Dendritic cell treated with granulocyte-macrophage colony-stimulating factor and Interleukin-4, amounts not matched to agents 40 ng/mL and 50 ng/mL, for 4 days (primary cell): ENCODE results near the gene TPP1.

ENCODE experiments used
- H3K27ac Mint-ChIP-seq: one replicate; pipeline ENCODE4 v1.8.0; 2022; ENCODE audit warnings: mild to moderate bottlenecking, mixed read lengths
- H3K27me3 Mint-ChIP-seq: one replicate; pipeline ENCODE4 v1.8.0; 2022; ENCODE audit warnings: mild to moderate bottlenecking, mixed read lengths
- H3K36me3 Mint-ChIP-seq: one replicate; pipeline ENCODE4 v1.8.0; 2022; ENCODE audit warnings: low read depth, mixed read lengths
- H3K4me1 Mint-ChIP-seq: one replicate; pipeline ENCODE4 v1.8.0; 2022; ENCODE audit warnings: low read depth, mixed read lengths
- H3K4me3 Mint-ChIP-seq: one replicate; pipeline ENCODE4 v1.8.0; 2022; ENCODE audit warnings: mild to moderate bottlenecking, moderate library complexity, mixed read lengths
- H3K9me3 Mint-ChIP-seq: one replicate; pipeline ENCODE4 v1.8.0; 2022; ENCODE audit warnings: mixed read lengths
- intact Hi-C: fragments of 100-400 bp; cut with micrococcal nuclease; formaldehyde crosslinking; loops from one replicate; pipeline ENCODE4 v1.15.0; 2022

The TPP1 gene

GRCh38 chr11:6619004-6619745, at the start of gene TPP1:
Gene TPP1 (minus strand): TSS chr11:6619422. CDS start chr11:6619400, 22 bp downstream.
- Mint-ChIP-seq H3K9me3 (no peaks in the 10 kb centered on the region), H3K27me3 (peaks cover 2% of the 10 kb centered on the region), H3K36me3 (no peaks in the 10 kb centered on the region), H3K27ac (no peak within 1 kb of the TSS), H3K4me3 (no peak within 1 kb of the TSS), H3K4me1 (peaks cover 6% of the 10 kb centered on the region)
- intact Hi-C loops: loop anchor here (1.0 to 5.0 kb wide), 3 partner anchors 15 to 137 kb away; partner anchors contain the start of genes ARFIP2 and TIMM10B

GRCh38 chr11:6667733-6668374, 48.6 kb upstream of the TPP1 start:
- Mint-ChIP-seq H3K9me3 (no peaks in the 10 kb centered on the region), H3K4me1 (peaks cover 14% of the 10 kb centered on the region), H3K4me3 (no peak overlapping the region), H3K27ac (peak overlapping the region; percentile 54), H3K27me3 (peaks cover 6% of the 10 kb centered on the region), H3K36me3 (no peaks in the 10 kb centered on the region)
- intact Hi-C loops: no loop called here

- H3K9me3 Mint-ChIP-seq: no peaks in the 10 kb centered on the region
- H3K4me1 Mint-ChIP-seq: peaks cover 5% of the 10 kb centered on the region
- peak overlapping the region; percentile 61 for H3K27ac Mint-ChIP-seq
- intact Hi-C loops: no loop called here
- H3K27me3 Mint-ChIP-seq: peaks cover 6% of the 10 kb centered on the region
- no peaks in the 10 kb centered on the region for H3K36me3 Mint-ChIP-seq
- no peak overlapping the region for H3K4me3 Mint-ChIP-seq
Observed at GRCh38 chr11:6666302-6667183, 47.3 kb upstream of the TPP1 start.

DNA sequence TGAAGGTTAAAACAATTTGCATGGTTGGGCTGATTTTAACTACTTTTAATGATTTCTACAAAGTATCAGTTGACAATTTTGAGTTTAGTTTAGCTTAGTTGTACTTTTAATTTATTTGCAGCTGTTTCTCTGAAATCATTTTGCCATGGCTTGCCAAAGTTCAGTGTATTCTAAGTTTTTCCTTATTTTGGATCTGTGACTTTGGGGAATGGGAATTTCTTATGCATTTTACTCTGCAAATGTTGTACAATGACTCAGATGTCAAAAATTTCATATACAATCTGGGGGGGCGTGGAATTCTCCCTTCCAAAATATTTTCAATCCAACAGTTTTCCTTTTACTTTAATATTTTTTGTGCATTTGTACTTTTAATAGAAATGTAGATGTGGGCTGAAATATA, 45.3 kb upstream of the TPP1 start:
- no peak overlapping the region for H3K4me3 Mint-ChIP-seq
- intact Hi-C loops: no loop called here

GRCh38 chr11:6663794-6664469, 44.7 kb upstream of the TPP1 start:
- Mint-ChIP-seq H3K36me3 (no peaks in the 10 kb centered on the region), H3K9me3 (no peaks in the 10 kb centered on the region), H3K27ac (no peak overlapping the region), H3K4me3 (no peak overlapping the region), H3K27me3 (peaks cover 4% of the 10 kb centered on the region), H3K4me1 (peaks cover 5% of the 10 kb centered on the region)
- intact Hi-C loops: no loop called here

More for the DNA sequence above, 45.3 kb upstream of the TPP1 start:
- peaks cover 4% of the 10 kb centered on the region for H3K27me3 Mint-ChIP-seq
- peaks cover 5% of the 10 kb centered on the region for H3K4me1 Mint-ChIP-seq
- H3K27ac Mint-ChIP-seq: no peak overlapping the region
- H3K36me3 Mint-ChIP-seq: no peaks in the 10 kb centered on the region
- no peaks in the 10 kb centered on the region for H3K9me3 Mint-ChIP-seq

- no peak overlapping the region for H3K4me3 Mint-ChIP-seq
- peaks cover 15% of the 10 kb centered on the region for H3K27me3 Mint-ChIP-seq
- intact Hi-C loops: no loop called here
- H3K36me3 Mint-ChIP-seq: no peaks in the 10 kb centered on the region
- H3K4me1 Mint-ChIP-seq: peaks cover 14% of the 10 kb centered on the region
- no peaks in the 10 kb centered on the region for H3K9me3 Mint-ChIP-seq
- no peak overlapping the region for H3K27ac Mint-ChIP-seq
Observed at GRCh38 chr11:6660712-6661111, 41.5 kb upstream of the TPP1 start.

DNA sequence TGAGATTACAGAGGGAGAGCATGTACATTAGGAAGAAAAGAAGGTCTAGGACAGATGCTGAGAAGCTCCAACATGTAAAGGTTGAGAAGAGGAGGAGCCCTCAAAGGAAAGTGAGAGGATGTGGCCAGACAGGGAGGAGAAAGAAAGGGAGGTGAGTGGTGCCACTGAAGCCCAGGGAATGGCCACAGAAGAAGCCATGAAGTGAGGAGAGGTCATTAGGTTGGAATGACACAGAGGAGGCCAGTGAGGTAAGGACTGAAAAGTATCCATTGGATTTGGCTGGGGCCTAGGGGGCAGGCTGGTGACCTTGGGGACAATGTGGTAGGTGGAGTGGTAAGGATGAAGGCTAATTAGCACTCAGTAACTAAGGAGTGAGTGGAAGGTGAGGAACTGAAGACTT, 39.4 kb upstream of the TPP1 start:
- H3K4me3 Mint-ChIP-seq: no peak overlapping the region
- peaks cover 14% of the 10 kb centered on the region for H3K4me1 Mint-ChIP-seq
- no peaks in the 10 kb centered on the region for H3K9me3 Mint-ChIP-seq
- H3K27ac Mint-ChIP-seq: no peak overlapping the region
- peaks cover 15% of the 10 kb centered on the region for H3K27me3 Mint-ChIP-seq
- intact Hi-C loops: no loop called here
- no peaks in the 10 kb centered on the region for H3K36me3 Mint-ChIP-seq

GRCh38 chr11:6657346-6657745, 38.1 kb upstream of the TPP1 start:
- Mint-ChIP-seq H3K36me3 (no peaks in the 10 kb centered on the region), H3K4me1 (peaks cover 14% of the 10 kb centered on the region), H3K4me3 (no peak overlapping the region), H3K27me3 (peaks cover 15% of the 10 kb centered on the region), H3K9me3 (no peaks in the 10 kb centered on the region), H3K27ac (no peak overlapping the region)
- intact Hi-C loops: no loop called here

DNA sequence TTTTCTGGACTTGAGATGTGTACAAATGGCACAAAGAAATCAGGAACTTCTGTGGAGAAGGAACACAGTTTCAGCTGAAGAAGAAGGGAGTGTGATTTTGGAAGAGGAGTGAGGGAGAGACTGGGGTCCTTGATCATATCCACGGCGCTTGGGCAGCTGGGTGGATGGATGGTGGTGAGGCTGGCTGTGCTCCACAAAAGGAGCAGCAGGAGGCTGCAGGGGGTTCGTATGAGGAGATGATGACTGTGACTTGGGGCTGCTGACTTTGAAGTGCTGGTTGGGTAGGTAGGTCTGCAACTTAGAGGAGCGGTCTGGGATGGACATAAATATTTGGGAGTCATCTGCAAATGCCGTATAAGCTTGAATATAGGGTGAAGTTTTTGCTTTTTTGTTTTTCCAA, 37.7 kb upstream of the TPP1 start:
- Mint-ChIP-seq H3K27ac (no peak overlapping the region), H3K27me3 (peaks cover 15% of the 10 kb centered on the region), H3K4me3 (no peak overlapping the region), H3K9me3 (no peaks in the 10 kb centered on the region), H3K4me1 (peaks cover 14% of the 10 kb centered on the region), H3K36me3 (no peaks in the 10 kb centered on the region)
- intact Hi-C loops: no loop called here

DNA sequence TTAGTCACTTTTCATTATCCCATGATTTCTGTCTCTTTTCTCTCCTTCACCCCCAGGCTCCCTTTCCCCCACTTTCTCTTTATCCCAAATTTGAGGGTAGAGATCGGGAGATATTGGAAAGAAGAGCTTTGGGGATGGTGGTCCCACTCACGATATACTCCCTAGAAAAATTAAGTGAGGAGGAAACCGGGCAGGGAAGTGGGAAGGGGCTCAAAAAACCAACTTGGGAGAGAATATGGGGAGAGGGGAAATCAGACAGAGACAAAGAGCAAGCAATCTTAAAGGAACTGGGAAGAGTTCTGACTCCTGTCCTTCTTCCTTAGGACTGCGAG, 37.3 kb upstream of the TPP1 start:
- H3K27ac Mint-ChIP-seq: peak overlapping the region; percentile 37
- intact Hi-C loops: no loop called here
- peaks cover 14% of the 10 kb centered on the region for H3K4me1 Mint-ChIP-seq
- peak overlapping the region; percentile 68 for H3K4me3 Mint-ChIP-seq
- H3K9me3 Mint-ChIP-seq: no peaks in the 10 kb centered on the region
- no peaks in the 10 kb centered on the region for H3K36me3 Mint-ChIP-seq
- H3K27me3 Mint-ChIP-seq: peaks cover 15% of the 10 kb centered on the region

GRCh38 chr11:6655790-6656583, 36.8 kb upstream of the TPP1 start, which contains the start of gene DCHS1:
Gene DCHS1 (minus strand): TSS chr11:6655809. CDS start chr11:6641613, 14,196 bp downstream.
- Mint-ChIP-seq H3K27ac (peak within 1 kb of the TSS; percentile 37), H3K9me3 (no peaks in the 10 kb centered on the region), H3K4me3 (peak within 1 kb of the TSS; percentile 68), H3K27me3 (peaks cover 15% of the 10 kb centered on the region), H3K36me3 (no peaks in the 10 kb centered on the region), H3K4me1 (peaks cover 14% of the 10 kb centered on the region)
- intact Hi-C loops: no loop called here

DNA sequence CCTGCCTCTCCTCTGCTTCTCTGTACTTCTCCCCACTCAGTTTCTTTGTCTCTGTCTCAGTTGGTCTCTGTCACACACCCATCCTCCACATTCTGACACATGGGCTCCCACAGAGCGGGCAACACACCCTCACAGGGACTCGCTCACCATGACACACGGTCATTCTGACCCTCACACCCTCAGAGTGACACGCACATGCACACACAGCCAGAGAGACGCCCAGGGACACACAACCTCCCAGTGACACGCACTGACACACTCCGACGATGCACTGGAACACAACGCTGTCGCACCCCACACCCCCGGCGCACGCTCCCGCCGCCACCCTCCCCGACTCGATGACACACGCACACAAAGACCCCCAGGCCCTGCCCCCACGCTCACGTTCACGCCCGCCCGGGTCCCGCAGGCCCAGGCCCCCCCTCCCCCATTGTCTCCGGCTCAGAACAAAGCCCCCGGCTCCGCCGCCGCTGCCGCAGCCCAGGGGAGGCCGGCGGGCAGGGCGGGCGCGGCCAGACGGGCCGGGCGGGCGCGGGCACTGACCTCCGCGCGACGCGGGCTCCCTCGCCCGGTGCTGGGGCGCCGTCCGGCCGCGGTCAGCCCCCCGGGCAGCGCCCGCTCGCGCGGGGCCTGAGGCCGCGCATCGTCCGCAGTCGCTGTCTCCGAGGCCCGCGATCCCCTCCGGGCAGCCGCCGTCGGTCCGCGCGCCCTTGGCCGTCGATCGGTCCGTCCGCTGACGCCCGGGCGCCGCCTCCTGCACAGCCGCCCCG, 36.0 kb upstream of the TPP1 start:
- intact Hi-C loops: no loop called here
- Mint-ChIP-seq H3K4me1 (peaks cover 14% of the 10 kb centered on the region), H3K27ac (no peak overlapping the region)

More for the DNA sequence above, 36.0 kb upstream of the TPP1 start:
- Mint-ChIP-seq H3K27me3 (peaks cover 15% of the 10 kb centered on the region), H3K9me3 (no peaks in the 10 kb centered on the region), H3K4me3 (no peak overlapping the region), H3K36me3 (no peaks in the 10 kb centered on the region)
